ENCODE results near the gene LKAAEAR1.
"Not testable (repeated sequence)": the region's sequence is repeated elsewhere in the genome, so short reads cannot be mapped to it uniquely, and the experiment has no call there.

Gene LKAAEAR1

GRCh38 chr20:64083804-64084684 lies at the start of gene LKAAEAR1:
Gene LKAAEAR1, minus strand, starts transcription at chr20:64084398. Its CDS starts 179 bp downstream, at chr20:64084219.
- in situ Hi-C loops (cut with HindIII; ENCODE audit: low sequenced_read_pairs) = no loop called here

GRCh38 chr20:64131406-64131805 lies 47.2 kb upstream of the LKAAEAR1 start:
- in situ Hi-C loops (cut with HindIII; ENCODE audit: low sequenced_read_pairs) = no loop called here

- in situ Hi-C loops (cut with HindIII; ENCODE audit: low sequenced_read_pairs) = no loop called here
Measured at GRCh38 chr20:64130876-64131275, 46.7 kb upstream of the LKAAEAR1 start.

- in situ Hi-C loops (cut with HindIII; ENCODE audit: low sequenced_read_pairs) = no loop called here
Measured at GRCh38 chr20:64130271-64130670, 46.1 kb upstream of the LKAAEAR1 start.

GRCh38 chr20:64129146-64129782 lies 45.1 kb upstream of the LKAAEAR1 start:
- in situ Hi-C loops (cut with HindIII; ENCODE audit: low sequenced_read_pairs) = no loop called here

GRCh38 chr20:64123517-64123916 lies 39.3 kb upstream of the LKAAEAR1 start:
- in situ Hi-C loops (cut with HindIII; ENCODE audit: low sequenced_read_pairs) = not testable (repeated sequence)

GRCh38 chr20:64122927-64123326 lies 38.7 kb upstream of the LKAAEAR1 start:
- in situ Hi-C loops (cut with HindIII; ENCODE audit: low sequenced_read_pairs) = not testable (repeated sequence)

GRCh38 chr20:64121586-64121985 lies 37.4 kb upstream of the LKAAEAR1 start:
- in situ Hi-C loops (cut with HindIII; ENCODE audit: low sequenced_read_pairs) = no loop called here

GRCh38 chr20:64119681-64120341 lies 35.6 kb upstream of the LKAAEAR1 start:
- in situ Hi-C loops (cut with HindIII; ENCODE audit: low sequenced_read_pairs) = no loop called here

GRCh38 chr20:64119301-64119680 lies 35.1 kb upstream of the LKAAEAR1 start:
- in situ Hi-C loops (cut with HindIII; ENCODE audit: low sequenced_read_pairs) = no loop called here

GRCh38 chr20:64117432-64117777 lies 33.2 kb upstream of the LKAAEAR1 start:
- in situ Hi-C loops (cut with HindIII; ENCODE audit: low sequenced_read_pairs) = not testable (repeated sequence)

- in situ Hi-C loops (cut with HindIII; ENCODE audit: low sequenced_read_pairs) = no loop called here
Measured at GRCh38 chr20:64116541-64117431, 32.6 kb upstream of the LKAAEAR1 start.

GRCh38 chr20:64116016-64116415 lies 31.8 kb upstream of the LKAAEAR1 start:
- in situ Hi-C loops (cut with HindIII; ENCODE audit: low sequenced_read_pairs) = no loop called here

GRCh38 chr20:64115171-64115911 lies 31.1 kb upstream of the LKAAEAR1 start:
- in situ Hi-C loops (cut with HindIII; ENCODE audit: low sequenced_read_pairs) = no loop called here

GRCh38 chr20:64114356-64114971 lies 30.3 kb upstream of the LKAAEAR1 start:
- in situ Hi-C loops (cut with HindIII; ENCODE audit: low sequenced_read_pairs) = loop anchor here (5.0 kb wide), 1 partner anchor 62 kb away; no protein-coding TSS in a partner anchor

GRCh38 chr20:64113796-64114355 lies 29.7 kb upstream of the LKAAEAR1 start:
- in situ Hi-C loops (cut with HindIII; ENCODE audit: low sequenced_read_pairs) = loop anchor here (5.0 kb wide), 1 partner anchor 62 kb away; no protein-coding TSS in a partner anchor

GRCh38 chr20:64113444-64113775 lies 29.2 kb upstream of the LKAAEAR1 start:
- in situ Hi-C loops (cut with HindIII; ENCODE audit: low sequenced_read_pairs) = loop anchor here (5.0 kb wide), 1 partner anchor 61 kb away; no protein-coding TSS in a partner anchor

GRCh38 chr20:64112691-64113443 lies 28.7 kb upstream of the LKAAEAR1 start:
- in situ Hi-C loops (cut with HindIII; ENCODE audit: low sequenced_read_pairs) = loop anchor here (5.0 kb wide), 1 partner anchor 61 kb away; no protein-coding TSS in a partner anchor
